Cardiac fibroblast (primary cell): ENCODE data around the gene FAM184B.

Source experiments
- DNase-seq, 2 donors: peaks; one replicate each; pipeline versions ENCODE4 v3.0.0 to v3.0.0-alpha.2; 2010; ENCODE audit warnings: low read depth in 2 of 2
- H3K4me3 ChIP-seq, 2 donors: replicated peaks in 1 of 2; 1 replicate in 1 of 2; 2 replicates in 1 of 2; pipeline ENCODE4 v1.5.1; 2011; ENCODE audit warnings: low read depth in 2 of 2, low read length in 2 of 2, mild to moderate bottlenecking in 2 of 2, moderate library complexity in 1 of 2
- TF ChIP-seq, protein P1 (sequence below): IDR thresholded peaks from one replicate; pipeline ENCODE4 v1.5.1; 2011; ENCODE audit warnings: low read depth, mild to moderate bottlenecking, low read length, inconsistent platforms

Gene FAM184B

DNA sequence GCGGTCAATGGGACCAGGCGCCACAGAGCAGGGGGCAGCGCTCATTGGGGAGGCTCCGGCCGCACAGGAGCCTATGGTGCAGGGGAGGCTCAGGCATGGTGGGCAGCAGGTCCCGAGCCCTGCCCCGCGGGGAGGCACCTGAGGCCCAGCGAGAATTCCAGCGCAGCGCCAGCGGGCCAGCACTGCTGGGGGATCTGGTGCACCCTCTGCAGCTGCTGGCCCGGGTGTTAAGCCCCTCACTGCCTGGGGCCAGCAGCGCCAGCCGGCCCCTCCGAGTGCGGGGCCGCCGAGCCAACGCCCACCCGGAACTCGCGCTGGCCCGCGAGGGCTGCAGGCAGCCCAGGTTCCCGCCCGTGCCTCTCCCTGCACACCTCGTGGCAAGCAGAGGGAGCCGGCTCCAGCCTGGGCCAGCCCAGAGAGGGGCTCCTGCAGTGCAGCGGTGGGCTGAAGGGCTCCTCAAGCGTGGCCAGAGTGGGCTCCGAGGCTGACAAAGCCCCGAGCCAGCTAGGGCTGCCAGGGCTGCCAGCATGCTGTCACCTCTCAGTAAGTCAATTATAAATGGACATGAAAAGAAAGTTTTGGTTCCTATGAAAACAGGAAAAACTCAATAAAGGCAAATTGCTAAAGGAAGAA lies 14.5 kb downstream of the FAM184B start:
- TF ChIP-seq, protein P1, sequence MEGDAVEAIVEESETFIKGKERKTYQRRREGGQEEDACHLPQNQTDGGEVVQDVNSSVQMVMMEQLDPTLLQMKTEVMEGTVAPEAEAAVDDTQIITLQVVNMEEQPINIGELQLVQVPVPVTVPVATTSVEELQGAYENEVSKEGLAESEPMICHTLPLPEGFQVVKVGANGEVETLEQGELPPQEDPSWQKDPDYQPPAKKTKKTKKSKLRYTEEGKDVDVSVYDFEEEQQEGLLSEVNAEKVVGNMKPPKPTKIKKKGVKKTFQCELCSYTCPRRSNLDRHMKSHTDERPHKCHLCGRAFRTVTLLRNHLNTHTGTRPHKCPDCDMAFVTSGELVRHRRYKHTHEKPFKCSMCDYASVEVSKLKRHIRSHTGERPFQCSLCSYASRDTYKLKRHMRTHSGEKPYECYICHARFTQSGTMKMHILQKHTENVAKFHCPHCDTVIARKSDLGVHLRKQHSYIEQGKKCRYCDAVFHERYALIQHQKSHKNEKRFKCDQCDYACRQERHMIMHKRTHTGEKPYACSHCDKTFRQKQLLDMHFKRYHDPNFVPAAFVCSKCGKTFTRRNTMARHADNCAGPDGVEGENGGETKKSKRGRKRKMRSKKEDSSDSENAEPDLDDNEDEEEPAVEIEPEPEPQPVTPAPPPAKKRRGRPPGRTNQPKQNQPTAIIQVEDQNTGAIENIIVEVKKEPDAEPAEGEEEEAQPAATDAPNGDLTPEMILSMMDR: no peak
- DNase-seq: no peak
- H3K4me3 ChIP-seq: no peak overlapping the region

DNA sequence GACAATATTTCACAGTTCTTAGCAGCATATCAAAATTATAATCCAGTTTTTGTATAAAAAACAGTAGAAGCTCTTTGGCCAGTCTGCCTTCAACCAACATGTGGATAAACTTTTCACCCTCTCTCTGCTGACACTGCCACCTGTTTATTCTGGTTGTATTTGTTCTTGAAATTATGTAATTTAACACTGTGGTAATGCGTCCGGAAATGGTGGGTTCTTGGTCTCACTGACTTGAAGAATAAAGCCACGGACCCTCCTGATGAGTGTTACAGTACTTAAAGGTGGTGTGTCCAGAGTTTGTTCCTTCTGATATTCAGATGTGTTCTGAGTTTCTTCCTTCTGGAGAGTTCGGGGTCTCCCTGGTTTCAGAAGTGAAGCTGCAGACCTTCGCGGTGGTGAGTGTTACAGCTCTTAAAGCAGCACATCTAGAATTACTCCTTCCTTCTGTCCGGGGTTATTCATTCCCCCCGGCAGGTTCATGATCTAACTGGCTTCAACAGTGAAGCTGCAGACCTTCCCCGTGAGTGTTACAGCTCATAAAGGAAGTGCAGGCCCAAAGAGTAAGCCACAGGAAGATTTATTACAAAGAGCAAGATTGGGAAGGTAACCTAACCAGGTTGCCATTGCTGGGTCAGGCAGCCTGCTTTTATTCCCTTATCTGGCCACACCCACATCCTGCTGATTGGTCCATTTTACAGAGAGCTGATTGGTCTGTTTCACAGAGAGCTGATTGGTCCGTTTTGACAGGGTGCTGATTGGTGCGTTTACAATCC lies 15.7 kb downstream of the FAM184B start:
- DNase-seq: no peak
- H3K4me3 ChIP-seq: no peak overlapping the region
- TF ChIP-seq, protein P1: no peak

DNA sequence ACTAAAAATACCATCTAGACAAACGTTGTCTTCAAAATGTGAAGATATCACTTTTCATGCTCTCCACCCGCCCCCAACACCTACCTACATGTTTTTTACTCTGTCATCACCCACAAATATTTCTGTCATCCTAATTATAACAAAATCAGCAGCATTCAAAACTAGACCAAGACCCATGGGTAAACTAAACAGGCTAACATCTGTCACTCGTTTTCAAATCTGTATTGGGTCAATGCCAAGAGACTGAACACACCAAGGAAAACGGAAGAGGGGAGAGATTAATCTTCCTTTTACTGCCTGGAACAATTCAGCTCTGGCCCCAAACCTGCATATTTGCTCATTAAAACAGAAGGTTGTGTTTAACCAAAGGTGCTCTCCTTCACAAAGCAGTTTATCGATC lies 17.5 kb downstream of the FAM184B start:
- DNase-seq: no peak
- TF ChIP-seq, protein P1: no peak
- no peak overlapping the region for H3K4me3 ChIP-seq

DNA sequence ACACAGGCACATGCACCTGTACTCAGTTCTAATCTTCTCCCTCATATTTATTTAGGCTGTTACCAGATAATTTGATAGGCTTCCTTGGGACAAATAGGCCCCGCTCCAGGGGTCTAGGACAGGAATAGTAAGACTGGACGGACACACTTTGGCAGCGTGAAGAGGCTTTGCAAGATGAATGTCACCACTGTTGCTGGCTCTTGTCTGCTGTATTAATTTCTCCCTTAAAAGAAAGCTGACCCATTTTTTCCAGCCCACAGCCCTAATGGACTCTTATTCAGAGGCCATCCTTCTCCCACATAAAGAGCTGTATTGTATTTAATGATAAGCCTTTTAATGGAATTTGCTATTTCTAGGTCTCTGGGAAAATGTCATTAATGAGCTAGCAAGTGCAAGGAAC lies 18.0 kb downstream of the FAM184B start:
- no peak for DNase-seq
- TF ChIP-seq, protein P1: no peak
- H3K4me3 ChIP-seq: no peak overlapping the region

DNA sequence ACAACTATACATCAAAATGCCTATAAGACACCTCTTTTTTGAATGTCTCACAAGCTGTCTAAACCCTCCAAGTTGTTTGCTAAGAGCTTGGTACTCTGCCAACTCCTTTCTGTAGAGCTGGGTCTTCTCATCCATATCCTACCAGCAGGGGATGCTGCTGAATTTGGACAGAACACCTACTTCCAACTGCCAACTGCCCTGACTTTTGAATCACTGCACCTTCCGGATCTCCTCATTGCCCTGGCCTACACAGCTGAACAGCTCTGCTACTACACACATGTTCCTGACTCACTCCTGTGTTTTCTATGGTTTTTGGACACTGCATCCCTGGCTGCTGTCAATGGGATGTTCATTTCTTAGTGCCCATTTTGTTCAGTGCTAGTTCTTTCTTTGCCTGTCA lies 18.7 kb downstream of the FAM184B start:
- H3K4me3 ChIP-seq: no peak overlapping the region
- DNase-seq: peak; percentile 61 to 64
- TF ChIP-seq, protein P1: peak; percentile 39

DNA sequence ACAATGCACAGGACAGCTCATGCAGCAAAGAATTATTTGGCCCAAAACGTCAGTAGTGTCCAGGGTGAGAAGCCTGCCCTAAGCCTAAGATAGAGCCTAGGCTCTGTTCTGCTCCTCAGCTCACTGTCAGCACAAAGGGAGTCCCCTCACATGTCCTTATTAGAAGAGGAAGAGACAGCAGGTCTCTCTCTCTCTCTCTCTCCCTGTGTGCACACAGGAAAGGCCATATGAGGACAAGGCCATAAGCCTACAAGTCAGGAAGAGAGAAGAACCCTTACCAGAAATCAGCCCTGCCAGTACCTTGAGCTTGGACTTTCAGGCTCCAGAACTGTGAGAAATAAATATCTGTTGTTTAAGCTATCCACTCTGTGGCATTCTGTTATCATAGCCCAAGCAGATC lies 20.4 kb downstream of the FAM184B start:
- DNase-seq: no peak
- no peak overlapping the region for H3K4me3 ChIP-seq
- TF ChIP-seq, protein P1: no peak
